Chondrocyte (in vitro differentiated cells): Measurements from ENCODE around the gene PCSK4. TPM values are rescaled to one million over a fixed set of nuclear protein-coding genes. Genes with fewer than 3 reads are reported as not detected.
"Not testable (repeated sequence)": the region's sequence is repeated elsewhere in the genome, so short reads cannot be mapped to it uniquely, and the experiment has no call there.

Experiments
- DNase-seq: peaks from one replicate; pipeline ENCODE4 v3.0.0; 2021; ENCODE audit warnings: mixed read lengths, low spot score
- H3K27ac Mint-ChIP-seq: one replicate; pipeline ENCODE4 v1.8.0; 2021; ENCODE audit warnings: mild to moderate bottlenecking, moderate library complexity, mixed read lengths; ENCODE audit not compliant: unreplicated experiment
- H3K27me3 Mint-ChIP-seq: 2 replicates; pipeline ENCODE4 v1.8.0; 2021; ENCODE audit warnings: low read depth, mixed read lengths
- H3K36me3 Mint-ChIP-seq: 2 replicates; pipeline ENCODE4 v1.8.0; 2021; ENCODE audit warnings: low read depth, mixed read lengths
- H3K4me1 Mint-ChIP-seq: 2 replicates; pipeline ENCODE4 v1.8.0; 2021; ENCODE audit warnings: low read depth, mild to moderate bottlenecking, mixed read lengths
- H3K4me3 Mint-ChIP-seq: one replicate; pipeline ENCODE4 v1.8.0; 2021; ENCODE audit warnings: mild to moderate bottlenecking, moderate library complexity, mixed read lengths; ENCODE audit not compliant: unreplicated experiment
- H3K9me3 Mint-ChIP-seq: 2 replicates; pipeline ENCODE4 v1.8.0; 2021; ENCODE audit warnings: low read depth, mixed read lengths
- total RNA-seq: library from RNA; stranded (reverse); gene quantifications from 3 replicates; pipeline ENCODE4 v1.2.1, GENCODE V29; 2021
- TF ChIP-seq, protein P1 (sequence below): fragments of 200-600 bp; sonication (generic); IDR thresholded peaks from 2 replicates; pipeline ENCODE4 v1.5.0; 2021; ENCODE audit warnings: antibody characterized with exemption, mild to moderate bottlenecking, moderate library complexity

The PCSK4 gene
- total RNA-seq, 1 donor from 2014 or later: 3.9 TPM

DNA sequence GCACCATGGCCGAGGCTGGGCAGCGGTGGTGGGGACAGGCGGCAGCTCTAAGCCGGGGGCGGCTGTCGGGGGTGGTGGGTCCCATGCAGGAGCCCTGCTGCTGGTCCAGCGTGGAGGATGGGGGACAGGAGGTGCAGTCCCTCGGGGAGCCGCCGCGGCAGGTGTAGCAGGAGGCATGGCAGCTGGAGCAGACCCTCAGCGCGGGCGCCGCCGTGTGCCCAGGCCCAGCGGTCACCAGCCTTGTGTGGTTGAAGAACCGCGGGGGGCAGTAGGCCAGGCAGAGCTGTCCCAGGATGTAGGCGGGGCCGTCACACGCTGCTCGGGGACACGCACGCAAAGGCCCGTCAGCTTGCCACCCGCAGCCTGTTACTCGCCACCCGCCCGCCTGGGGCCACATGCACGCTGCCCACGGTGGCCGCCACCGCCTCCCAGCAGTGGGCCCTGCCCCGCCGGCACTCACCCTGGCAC is 8.2 kb downstream of the PCSK4 start:
- Mint-ChIP-seq H3K9me3 (no peaks in the 10 kb centered on the region), H3K27me3 (no peaks in the 10 kb centered on the region), H3K4me3 (no peak overlapping the region), H3K4me1 (peaks cover 16% of the 10 kb centered on the region), H3K36me3 (peaks cover 3% of the 10 kb centered on the region), H3K27ac (no peak overlapping the region)
- TF ChIP-seq, protein P1, sequence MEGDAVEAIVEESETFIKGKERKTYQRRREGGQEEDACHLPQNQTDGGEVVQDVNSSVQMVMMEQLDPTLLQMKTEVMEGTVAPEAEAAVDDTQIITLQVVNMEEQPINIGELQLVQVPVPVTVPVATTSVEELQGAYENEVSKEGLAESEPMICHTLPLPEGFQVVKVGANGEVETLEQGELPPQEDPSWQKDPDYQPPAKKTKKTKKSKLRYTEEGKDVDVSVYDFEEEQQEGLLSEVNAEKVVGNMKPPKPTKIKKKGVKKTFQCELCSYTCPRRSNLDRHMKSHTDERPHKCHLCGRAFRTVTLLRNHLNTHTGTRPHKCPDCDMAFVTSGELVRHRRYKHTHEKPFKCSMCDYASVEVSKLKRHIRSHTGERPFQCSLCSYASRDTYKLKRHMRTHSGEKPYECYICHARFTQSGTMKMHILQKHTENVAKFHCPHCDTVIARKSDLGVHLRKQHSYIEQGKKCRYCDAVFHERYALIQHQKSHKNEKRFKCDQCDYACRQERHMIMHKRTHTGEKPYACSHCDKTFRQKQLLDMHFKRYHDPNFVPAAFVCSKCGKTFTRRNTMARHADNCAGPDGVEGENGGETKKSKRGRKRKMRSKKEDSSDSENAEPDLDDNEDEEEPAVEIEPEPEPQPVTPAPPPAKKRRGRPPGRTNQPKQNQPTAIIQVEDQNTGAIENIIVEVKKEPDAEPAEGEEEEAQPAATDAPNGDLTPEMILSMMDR: no peak
- peak; percentile 94 for DNase-seq

DNA sequence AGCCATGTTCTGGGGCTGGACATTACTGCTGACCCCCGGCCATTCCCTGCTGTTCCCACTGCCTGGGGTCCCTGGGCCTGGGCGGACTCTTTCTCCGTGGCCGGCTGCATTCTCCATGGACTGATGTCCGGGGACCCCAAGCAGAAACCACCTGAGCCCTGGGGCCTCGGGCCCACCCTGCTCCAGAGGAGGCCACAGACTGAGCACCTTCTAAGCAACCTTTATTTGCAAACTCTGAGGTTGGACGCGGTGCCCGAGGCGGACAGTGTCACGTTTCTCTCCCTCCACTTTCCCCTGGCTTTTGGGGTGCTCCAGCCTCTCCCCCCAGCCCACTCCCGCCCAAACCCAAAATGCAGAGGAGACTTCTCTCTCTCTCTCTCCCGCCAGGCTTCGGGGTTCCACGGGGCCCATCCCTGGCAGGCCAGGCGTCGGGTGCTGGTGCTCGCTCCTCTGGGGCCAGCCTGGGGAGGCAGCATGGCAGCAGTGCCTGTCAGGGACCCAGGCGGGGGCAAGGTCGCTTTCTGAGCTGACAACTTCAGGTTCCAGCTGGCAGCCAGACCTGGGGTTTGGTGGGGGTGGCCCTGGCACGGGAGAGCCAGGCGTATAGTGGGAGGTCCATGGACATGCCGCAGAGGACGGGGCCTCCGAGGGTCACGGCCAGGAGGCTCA is 8.8 kb downstream of the PCSK4 start:
- DNase-seq: no peak
- Mint-ChIP-seq H3K27ac (no peak overlapping the region), H3K27me3 (no peaks in the 10 kb centered on the region), H3K4me1 (peaks cover 16% of the 10 kb centered on the region), H3K4me3 (no peak overlapping the region), H3K36me3 (peaks cover 3% of the 10 kb centered on the region), H3K9me3 (no peaks in the 10 kb centered on the region)
- TF ChIP-seq, protein P1: no peak

DNA sequence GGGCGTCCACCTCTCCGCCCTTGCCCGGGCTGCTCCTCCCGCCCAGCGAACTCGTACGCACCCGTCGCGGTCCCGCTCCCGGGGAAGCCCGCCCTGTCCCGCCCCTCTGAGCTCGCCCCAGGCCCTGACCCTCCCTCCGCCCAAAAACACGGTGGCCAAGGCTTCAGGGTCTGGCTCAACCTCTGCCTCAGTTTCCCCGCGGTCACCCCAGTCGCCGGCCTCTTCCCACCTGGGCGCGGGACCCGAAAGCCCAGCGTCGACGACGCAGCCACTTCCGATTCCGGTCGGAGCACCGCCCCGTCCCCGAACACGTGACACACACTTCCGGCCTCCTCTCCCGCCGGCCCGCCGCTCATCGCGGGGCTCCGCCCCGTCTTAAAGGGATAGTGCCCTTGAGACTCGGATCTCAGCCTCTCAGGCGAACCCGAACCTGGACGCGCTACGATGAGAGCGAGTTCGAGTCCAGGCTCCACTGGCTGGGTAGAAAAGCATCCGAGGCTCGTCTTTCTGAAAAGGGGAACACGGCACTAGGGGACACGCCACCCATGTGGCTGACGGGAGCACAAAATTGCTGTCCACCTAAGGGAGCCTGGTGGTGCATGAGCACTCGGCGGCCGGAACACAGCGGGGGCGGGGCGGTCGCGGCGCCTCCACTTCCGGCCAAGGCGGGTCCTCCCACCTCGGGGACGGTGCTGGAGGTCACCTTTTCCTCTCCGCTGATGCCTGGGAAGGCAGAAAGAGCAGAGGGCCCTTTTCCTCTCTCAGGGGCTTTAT is 11.0 kb downstream of the PCSK4 start, which contains the start of gene C19orf25:
TSS of gene C19orf25 (minus strand) at position 282 of the 774 bp plus-strand sequence. CDS start 312 bp downstream, outside the sequence.
- Mint-ChIP-seq H3K4me3 (peak within 1 kb of the TSS; percentile 98), H3K36me3 (peaks cover 3% of the 10 kb centered on the region), H3K27ac (peak within 1 kb of the TSS; percentile 97), H3K27me3 (no peaks in the 10 kb centered on the region), H3K4me1 (peaks cover 16% of the 10 kb centered on the region), H3K9me3 (no peaks in the 10 kb centered on the region)
- DNase-seq: peak; percentile 98
- TF ChIP-seq, protein P1: peak; percentile 28

DNA sequence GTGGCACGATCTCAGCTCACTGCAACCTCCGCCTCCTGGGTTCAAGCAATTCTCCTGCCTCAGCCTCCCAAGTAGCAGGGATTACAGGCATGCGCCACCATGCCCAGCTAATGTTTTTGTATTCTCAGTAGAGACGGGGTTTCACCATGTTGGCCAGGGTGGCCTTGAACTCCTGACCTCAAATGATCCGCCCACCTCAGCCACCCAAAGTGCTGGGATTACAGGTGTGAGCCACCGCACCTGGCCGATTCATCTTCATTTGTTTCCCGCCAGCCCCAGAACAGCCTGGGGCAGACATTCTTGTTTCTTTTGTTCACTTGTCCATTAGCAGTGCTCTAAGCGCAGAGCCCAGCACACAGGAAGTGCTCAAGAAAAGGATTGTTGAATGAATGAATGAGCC is 13.1 kb downstream of the PCSK4 start:
- Mint-ChIP-seq H3K4me1 (peaks cover 16% of the 10 kb centered on the region), H3K4me3 (peak overlapping the region; percentile 52)
- H3K9me3 Mint-ChIP-seq, H3K36me3 Mint-ChIP-seq, H3K27me3 Mint-ChIP-seq, DNase-seq, H3K27ac Mint-ChIP-seq: not testable (repeated sequence)

DNA sequence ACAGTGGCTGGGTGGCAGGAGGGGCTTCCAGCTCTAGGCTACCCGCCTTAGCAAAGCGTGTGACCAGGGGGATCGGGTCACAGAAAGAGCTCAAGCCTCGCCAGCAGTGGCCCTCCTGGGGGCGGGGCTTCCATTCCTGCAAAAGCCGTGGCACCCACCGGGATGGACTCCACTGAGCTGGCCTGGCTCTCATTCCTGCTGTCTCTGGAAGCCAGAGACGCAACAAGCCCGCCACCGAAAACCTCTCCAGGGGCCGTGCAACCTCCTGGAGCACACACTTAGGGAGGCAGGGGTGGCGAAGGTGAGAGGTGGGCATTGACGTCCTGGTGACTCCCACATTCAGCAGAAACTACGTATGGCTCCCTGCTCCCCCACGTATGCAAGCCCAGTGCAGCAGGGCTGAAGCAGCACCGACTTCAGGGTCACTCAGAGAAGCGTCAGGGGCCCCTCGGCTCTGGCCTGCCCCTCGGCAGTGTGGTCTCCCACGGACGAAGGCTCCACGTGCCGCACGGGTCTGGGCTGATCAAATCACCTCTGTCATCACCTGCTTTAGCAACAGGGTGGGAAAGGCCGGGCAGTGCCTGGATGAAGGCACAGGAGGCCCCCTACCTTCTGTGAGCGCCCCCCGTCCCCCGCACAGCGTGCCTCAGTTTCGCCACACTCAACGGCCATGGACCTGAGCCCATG is 14.3 kb downstream of the PCSK4 start:
- H3K36me3 Mint-ChIP-seq: peaks cover 4% of the 10 kb centered on the region
- H3K4me3 Mint-ChIP-seq: no peak overlapping the region
- no peaks in the 10 kb centered on the region for H3K27me3 Mint-ChIP-seq
- TF ChIP-seq, protein P1: no peak
- H3K9me3 Mint-ChIP-seq: no peaks in the 10 kb centered on the region
- H3K27ac Mint-ChIP-seq: no peak overlapping the region
- no peak for DNase-seq
- peaks cover 19% of the 10 kb centered on the region for H3K4me1 Mint-ChIP-seq
